GM12891 (cell line): Measurements from ENCODE around the gene SLC6A8.

ENCODE experiments used
- POLR2A ChIP-seq: IDR thresholded peaks from 2 replicates; pipeline ENCODE4 v1.6.1; 2011; ENCODE audit warnings: low read depth, low read length, control low read depth
- TAF1 ChIP-seq: IDR thresholded peaks from 2 replicates; pipeline ENCODE4 v1.6.1; 2011; ENCODE audit warnings: low read depth, low read length, control low read depth

DNA sequence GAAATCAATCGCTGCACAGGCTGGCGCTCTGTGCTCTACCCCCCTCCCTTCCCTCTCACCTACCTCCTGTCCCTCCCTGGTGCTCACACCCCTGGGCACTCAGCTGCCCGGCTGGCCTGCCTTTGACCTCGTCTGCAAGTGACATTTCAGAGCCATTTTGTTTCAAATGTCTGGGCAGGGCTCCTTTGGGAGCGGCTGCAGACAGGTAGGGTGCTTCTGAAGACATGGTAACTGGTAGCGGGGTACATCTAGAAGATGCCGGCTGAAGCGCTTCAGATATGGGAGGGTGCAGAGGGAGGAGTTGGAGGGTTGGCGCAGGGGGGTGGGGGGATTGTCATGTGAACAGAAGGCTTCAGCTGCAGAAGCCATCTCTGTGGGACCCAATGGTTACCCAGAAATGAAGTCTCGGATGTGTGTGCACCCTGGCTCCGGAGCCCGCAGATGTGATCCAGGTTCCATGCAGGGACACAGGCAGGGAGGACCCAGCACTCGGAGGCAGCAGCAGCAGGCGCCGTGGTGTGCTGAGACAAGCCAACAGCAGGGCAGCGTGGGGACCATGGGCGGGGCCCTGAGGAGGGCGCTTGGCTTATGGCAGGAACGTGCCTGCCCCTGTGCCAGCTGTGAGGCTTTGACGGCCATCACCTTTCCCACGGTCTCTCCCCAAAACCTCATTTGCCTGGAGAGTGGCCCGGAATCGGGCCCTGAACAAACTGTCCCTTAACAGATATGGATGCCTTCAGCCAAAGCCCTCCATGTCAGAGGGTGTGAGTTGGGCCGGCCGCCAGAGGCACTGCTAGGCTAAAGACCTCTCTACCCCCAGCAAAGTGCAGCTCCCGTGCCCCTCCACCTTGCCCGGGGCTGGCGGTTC is 48.3 kb upstream of the SLC6A8 start:
- TF ChIP-seq POLR2A (no peak), TAF1 (no peak)
